NCI-H345 treated with DMSO at 0.1 percent for 48 hours (cell line): ENCODE measurements around the gene FHIT.

Experiments
- DNase-seq: peaks from one replicate; lab custom pipeline; 2025; ENCODE audit not compliant: unreplicated experiment; lab: John Stamatoyannopoulos, UW

The FHIT gene

DNA sequence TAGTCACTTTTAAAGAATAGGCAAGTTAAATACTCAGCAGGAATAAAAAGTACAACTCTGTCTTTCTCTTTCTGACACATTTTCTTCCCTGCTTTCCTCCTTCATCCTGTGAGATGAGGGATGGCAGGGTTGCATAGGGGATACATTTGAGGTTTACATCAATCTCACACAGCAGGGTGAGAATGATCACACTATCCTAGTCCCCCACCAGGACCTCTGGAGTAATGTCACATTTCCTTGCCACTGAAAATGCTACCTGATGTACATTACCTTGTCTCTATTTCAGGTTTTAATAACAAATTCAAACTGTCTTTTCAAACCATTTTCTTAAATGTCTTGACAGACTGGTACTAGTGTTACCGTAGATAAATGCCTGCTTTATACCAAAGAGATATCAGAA is 816.9 kb downstream of the FHIT start:
- no peak for DNase-seq

DNA sequence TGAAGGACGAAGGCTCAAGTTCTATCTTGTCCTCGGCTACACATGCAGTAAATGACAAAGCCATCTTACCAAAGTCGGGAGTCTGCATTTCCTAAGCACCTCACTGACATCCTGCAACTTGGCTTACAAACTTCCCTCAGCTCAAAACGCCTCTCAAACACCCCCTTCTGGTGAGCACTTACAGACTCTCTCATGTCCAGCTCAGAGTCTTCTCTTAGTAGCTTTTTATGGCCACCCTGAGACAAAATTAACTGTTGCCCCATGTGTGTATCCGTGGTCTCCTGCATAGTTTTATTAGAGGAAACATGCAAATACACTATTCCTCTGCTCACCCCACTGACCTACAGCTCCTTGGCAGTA is 819.7 kb downstream of the FHIT start:
- DNase-seq: no peak

DNA sequence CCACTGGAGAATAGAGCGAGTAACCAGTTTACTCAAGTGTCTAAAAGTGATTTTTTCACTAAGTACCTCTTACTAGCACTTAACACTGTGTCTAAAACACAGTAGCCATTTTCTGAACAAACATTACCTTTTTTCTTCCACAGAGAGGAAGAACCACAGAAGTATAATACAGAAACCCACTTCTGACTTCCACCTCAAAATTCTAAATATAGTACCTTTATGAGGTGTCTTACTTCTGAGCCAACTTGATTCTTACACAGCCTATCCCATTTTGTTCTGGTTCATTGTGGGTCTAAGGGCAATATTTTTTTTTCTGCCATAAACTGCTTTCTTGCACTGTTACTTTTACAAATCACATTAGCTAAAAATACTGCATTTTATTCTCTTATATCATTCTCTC is 821.0 kb downstream of the FHIT start:
- no peak for DNase-seq

DNA sequence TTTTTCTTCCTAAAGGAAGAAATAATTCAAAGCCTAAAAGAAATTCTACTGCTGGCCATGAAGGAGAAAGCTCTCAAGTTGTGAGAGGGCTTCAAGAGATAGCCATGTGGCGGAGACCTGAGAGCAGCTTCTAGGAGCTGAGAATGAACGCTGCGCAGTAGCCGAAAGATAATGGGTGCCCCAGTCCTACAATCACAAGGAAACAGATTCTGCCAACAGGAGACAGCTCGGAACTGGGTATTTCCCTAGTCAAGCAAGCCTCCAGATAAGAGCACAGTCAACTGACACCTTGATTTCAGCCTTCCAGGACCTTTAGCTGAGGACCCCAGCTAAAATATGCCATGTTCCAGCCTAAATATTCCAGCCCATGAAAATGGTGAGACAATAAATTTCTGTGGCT is 824.1 kb downstream of the FHIT start:
- no peak for DNase-seq

DNA sequence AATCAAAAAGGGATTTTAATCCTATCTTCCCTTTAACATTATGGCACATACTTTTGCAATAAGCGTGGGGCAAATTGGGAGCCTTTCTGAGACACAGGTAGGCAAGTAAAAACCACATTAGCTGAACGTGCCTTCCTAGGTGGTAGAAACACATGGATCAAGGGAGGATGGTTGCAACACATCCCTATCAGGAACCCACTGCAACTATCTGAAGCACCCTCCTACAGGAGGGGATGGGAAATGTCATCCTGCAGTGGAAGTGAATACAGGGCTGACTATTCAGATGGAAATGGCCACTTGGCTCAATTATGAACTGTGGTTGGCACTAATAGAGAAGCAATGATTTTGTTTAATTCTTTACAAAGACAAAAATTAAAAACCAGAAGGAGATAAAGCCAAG is 826.3 kb downstream of the FHIT start:
- no peak for DNase-seq

DNA sequence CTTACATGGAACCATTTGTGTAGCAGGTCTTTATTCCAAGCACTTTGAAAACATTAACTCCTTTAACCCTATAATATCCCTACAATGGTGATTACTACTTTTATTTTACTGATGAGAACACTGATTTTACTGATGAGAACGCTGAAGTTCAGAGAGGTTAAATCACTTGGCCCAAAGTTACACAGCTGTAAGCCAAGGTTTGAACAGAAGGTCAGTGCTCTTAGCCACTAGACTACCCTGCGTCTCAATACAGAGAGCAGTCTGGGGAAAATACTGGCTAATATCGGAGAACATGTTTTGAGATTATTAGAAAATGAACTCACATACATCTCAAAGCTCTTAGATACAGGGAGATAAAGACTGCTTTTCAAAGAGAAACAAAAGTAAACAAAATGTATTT is 827.2 kb downstream of the FHIT start:
- no peak for DNase-seq

DNA sequence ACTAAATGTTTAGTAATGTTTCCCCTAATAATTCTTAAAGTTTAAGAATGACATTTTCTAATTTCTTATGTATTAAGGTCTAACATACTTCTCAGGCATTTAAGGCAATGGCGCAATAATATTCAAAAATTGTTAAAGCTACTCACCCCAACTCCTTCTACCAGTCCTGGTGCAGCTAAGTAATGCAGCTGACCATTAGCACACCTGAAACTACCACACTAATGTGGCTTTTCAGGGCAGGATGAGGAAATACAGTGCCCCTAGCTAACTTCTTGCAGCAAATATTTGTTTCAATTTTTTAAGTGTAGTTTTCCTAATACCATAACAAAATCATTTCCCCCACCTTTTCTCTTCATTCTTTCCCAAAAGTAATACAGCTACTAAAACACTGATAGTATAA is 827.7 kb downstream of the FHIT start:
- no peak for DNase-seq

DNA sequence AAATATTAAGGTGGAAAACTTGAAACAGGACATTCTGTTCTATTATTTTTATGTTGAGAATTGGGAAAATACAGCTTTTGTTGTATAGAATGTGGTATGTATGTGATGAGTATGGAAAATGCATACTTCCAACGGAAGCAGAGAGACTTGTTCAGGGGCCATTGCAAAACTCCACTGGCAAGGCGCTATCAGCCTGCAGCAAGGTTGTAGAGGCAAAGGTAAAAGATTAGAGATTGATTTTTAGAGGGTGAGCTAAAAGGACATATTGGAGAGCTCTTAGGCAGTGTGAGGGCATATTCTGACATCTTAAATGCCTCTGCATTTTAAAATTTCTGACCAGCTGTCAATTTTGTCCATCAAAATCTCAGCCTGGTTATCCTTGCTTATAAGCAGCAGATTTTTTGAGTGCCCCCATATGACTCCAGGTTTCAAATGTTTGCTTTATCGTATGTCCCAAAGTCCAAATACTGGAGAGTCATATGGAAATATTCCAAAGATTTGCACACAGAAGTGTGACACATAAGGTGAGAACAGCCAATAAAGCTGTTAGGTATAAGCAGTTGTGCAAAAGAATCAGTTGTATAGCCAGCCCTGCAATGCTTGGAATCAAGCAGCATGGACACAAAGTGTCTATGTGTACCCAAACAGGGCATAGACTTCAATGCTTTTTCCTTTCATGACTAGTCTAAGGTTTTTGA is 829.4 kb downstream of the FHIT start:
- DNase-seq: no peak

DNA sequence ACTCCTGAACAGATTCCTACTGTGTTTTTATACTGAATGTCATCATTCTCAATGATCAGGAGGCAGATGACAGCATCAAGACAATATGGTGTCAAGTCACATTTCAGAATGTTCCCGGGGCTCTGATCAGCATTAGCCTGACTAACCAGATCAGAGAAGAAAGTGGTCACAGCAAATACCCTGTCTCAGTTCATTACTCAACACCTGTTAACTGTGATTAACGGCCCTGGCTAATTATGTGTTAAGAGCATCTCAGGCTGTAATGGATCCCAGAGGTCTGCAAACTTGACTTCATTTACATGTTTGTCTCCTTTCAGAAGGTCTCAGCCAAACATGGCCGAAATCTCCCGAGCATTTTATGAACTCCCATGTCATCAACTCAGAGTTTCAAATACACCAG is 833.7 kb downstream of the FHIT start:
- no peak for DNase-seq

DNA sequence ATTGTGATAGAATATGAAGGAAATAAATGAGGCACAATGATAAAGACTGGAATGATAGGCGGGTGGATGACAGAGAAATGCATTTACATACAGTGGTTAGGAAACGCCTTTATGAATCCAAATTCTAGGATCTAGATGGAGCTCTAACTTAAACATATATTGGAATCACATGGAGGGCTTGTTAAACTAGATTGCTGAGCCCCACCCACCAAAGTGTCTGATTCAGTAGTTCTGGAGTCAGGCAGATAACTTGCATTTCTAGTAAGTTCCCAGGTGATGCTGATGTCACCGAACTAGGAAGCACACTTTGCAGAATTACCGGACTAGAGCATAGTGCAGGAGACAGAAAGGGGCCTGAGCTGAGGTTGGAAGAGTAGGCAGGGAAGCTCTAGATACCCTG is 837.2 kb downstream of the FHIT start:
- no peak for DNase-seq

DNA sequence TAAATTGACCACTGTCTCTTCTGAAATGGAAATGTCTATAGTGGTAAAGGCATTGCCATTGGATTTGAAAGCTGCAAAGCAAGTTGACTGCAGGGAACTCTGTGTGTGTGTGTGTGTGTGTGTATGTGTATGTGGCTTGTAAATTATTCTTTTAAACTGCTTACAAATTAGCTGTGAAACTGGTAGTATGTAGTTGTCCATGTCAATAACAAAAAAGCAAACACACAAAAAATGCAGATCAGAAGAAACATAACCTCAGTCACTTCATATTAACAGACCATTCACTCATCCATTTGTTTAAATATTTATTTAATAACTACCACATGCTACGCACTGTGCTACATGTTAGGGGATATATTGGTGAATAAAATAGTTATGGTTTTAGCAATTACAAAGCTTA is 837.7 kb downstream of the FHIT start:
- no peak for DNase-seq

DNA sequence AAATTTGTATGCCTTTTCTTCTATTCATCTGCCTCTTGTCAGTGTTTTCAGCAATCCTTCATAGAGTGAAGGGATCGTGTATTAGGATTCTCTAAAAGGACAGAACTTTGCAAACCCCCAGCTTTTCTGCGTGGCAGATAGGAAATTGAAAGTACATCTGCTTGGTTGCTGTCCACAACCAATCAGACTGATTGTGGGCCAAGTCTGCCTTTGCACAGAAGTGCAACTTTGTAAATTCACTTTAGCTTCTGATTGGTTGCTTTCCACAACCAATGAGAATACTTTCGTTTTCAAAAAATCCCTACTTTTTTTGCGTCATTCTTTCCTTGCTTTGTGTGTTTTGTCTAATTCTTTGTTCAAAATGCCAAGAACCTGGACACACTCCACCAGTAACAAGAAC is 847.4 kb downstream of the FHIT start:
- DNase-seq: no peak

DNA sequence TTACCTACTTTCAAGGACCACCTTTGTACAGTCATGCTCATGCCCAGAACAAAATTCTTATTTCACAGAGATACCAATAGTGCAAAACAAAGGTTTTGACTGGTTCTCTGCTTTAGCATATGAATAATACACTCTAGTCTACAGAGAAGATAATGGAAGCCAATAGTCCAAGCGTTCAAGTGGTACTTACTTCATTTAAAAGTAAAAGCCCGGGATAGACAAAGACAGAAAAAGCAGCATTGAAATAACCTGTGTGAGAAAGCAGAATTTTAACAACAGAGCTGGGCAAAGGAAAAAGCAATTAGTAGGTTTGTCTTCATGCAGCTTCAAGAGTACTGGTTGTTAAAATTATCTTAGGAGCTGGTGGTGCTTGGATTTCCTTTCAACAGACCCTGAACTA is 848.3 kb downstream of the FHIT start:
- no peak for DNase-seq

DNA sequence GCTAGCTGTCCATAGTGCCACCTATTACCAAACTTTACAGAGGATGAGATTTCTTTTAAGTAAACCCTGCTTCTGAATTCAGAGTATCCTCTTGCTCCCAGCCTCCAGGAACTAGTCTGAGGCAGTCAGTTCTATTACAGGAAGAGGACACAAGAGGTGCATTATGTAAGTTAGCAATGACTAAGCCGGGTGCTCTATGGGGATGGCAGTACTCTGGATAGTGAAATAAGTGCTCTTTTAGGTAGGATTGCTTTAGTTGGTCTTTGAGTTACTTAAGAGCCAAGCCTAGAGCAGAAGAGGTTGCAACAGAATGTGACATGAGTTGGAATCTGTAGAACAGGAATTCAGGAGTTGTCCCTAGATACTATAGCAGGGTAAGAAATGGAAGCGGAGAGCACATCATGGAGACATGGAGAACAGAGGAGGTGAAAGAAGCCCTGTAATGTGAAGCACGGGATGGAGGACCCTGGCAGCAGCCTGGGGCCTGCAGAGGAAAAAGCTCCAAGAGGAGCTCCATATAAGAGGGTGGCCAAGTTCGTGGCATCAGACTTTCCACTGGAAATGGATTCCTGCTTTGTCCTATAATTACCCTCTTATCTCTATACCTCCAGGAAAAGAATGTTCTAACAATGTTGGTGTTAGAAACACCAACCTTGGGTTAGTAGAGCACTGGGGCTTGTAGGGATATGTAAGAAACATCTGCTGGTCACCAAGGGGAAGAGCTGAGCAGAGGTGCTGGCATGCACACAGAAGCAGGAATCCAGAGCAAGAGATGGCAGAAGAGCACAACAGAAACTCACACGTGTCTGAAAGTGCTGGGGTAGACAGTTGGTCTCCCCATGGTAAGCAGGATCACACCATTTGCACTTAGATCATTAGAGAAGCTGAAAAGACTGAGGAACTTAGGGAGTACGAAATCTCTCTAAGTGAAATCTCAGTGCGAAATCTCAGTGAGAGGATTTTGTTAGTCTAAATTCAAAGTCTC is 851.1 kb downstream of the FHIT start:
- DNase-seq: no peak

DNA sequence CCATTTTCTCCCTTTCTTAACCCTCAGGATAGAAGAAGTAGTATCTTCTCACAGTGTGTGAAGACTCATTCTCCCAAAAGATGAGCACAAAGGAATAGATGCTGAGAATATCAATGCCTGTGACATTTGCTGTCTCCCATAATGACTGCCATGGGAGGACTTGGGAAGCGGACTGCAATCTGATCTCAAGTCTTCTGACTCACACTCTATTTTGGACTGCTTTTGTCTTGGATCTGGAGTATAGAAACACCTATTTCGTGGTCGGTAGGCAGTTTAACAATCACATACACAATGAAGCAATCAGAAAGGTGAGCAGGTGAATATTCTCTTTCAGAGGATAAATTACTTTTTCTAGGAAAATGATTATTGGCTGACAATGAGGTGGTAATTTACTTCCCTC is 852.0 kb downstream of the FHIT start:
- DNase-seq: no peak

DNA sequence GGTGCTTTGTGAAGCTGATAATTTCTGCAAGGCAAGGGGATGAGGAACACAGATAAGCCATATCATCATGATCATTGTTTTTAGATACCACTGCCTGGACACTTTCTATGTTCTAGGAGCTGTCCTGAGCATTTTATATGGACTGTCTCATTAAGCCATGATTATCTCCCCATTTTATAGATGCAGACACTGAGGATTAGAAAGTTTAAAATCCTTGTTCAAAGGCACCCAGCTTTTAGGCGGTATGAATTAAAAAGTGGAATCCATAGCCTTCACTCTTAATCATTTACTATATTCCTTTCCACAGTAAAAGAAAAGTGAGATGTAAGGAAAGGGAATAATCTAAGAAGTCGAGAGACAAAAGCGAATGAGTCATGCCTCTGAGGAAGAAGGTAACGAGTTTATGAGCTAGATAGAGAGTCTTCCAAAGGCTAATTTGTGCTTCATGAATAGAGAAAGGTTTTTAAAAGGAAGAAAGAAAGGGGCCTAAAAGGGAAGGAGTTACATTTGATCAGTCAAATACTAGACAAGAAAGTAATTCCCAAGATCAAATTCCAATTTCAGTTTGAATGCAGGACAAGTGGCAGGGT is 856.0 kb downstream of the FHIT start:
- no peak for DNase-seq

DNA sequence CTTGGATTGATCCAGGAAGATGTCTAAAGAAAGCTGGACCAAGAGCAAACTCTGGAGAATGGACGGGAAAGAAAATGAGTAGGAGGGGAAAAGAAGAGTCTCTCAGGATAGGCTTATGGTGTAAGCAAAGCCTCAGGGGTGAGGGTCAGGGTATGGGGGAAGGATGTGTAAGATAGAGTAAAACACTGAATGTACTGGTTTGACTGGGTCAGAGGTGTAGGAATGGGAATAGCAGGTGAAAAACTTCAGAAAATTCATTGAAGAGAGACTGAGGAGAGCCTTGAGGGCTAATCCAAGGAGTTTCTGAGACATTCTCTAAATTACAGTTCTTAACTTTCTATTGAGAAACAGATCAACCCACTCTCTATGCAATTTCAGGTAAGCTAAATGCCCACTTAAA is 857.3 kb downstream of the FHIT start:
- no peak for DNase-seq

DNA sequence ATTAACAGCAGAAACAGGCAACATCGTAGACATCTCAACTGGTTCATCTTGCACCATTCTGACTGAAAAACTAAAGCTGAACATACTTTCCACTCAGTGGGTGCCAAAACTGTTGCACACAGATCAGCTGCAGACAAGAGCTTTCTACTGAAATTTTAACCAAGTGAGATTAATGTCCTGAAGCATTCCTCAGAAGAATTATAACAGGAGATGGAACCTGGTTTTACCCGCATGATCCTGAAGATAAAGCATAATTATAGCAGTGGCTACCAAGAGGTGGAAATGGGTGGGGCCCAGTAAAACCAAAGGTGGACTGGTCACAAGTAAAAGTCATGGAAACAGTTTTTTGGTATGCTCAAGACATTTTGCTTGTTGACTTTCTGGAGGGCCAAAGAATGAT is 858.8 kb downstream of the FHIT start:
- no peak for DNase-seq

DNA sequence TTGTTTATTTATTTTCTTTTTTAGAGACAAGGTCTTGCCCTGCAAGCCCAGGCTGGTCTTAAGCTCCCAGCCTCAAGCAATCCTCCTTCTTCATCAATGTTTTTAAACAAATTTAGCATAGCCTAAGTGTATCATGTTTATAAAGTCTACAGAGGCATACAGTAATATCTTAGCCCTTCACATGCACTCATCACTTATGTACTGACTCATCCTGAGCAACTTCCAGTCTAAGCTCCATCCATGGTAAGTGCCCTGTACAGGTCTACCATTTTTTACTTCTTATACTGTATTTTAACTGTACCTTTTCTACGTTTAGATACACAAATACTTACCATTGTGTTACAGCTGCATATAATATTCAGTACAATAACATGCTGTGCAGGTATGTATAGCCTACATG is 860.0 kb downstream of the FHIT start:
- no peak for DNase-seq

DNA sequence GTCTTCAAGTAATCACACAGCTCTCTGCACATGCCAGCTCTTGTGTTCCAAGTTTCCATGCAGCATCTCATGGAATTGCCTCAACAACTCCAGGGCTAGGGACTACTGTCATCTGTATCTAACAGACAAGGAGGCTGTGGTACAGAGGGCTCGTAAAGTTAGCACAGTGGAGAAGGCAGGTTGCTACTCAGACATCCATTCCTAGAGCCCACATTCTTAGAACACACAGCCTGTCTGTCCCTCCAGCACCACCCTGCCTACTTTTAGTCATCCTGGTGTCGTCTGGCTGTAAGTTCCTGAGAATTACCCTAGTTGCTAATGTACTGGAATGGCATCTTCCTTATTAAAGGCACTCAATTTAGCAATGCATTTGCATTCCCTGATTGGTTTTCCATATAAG is 862.5 kb downstream of the FHIT start:
- DNase-seq: no peak

DNA sequence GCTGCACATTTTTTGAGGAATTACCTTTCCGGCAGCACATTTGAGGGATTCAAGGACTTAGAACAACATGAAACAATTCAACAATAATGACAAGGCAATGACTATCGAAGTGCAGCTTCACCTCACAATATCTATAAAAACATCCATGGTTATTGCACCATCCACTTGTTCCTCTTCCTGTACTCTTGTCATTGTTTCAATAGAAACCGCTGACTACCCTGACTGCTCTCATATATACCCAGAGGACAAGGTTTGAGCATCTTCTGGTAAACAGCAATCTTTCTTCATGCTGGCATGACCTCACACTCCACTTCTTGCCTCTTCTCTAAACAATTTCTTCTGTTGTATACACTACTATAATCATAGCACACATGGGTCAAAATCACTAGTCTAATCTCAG is 864.9 kb downstream of the FHIT start:
- DNase-seq: no peak

DNA sequence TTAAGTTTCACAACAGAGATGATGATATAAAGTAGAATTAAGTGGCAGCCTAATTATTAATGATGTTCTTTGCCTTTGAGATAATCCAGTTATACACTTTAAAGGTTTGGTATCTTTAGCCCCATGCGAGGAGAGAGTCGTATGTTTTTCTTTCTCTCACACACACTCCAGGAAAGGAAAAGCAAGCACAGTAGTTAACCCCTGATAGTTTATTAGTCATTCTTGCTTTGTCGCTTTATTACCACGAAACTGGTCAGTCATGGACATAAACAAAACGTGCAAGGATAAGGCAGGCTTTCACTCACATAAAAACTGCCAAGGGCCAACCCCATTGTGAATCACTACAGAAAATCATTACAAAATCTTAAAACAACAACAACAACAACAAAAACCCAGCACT is 866.9 kb downstream of the FHIT start:
- DNase-seq: no peak
